Smooth muscle cell (in vitro differentiated cells): ENCODE data around the gene TAF11L11. TPM values are rescaled to one million over a fixed set of nuclear protein-coding genes. Genes with fewer than 3 reads are reported as not detected.
"Not testable (repeated sequence)": the region's sequence is repeated elsewhere in the genome, so short reads cannot be mapped to it uniquely, and the experiment has no call there.

Source experiments
- DNase-seq: peaks from one replicate; lab custom pipeline; 2025; ENCODE audit not compliant: unreplicated experiment; lab: John Stamatoyannopoulos, UW
- H2AFZ ChIP-seq: fragments of 200-600 bp; sonication (generic); 2 replicates; pipeline ENCODE4 v1.6.0; 2016; ENCODE audit warnings: antibody characterized with exemption, low read depth, mild to moderate bottlenecking
- H3F3A ChIP-seq: fragments of 200-600 bp; sonication (generic); 2 replicates; pipeline ENCODE4 v1.6.0; 2017; ENCODE audit warnings: antibody characterized with exemption, low read depth
- H3K27ac ChIP-seq: fragments of 200-600 bp; sonication (generic); 2 replicates; pipeline ENCODE4 v1.5.1; 2016; ENCODE audit warnings: low read depth, mild to moderate bottlenecking
- H3K27me3 ChIP-seq: fragments of 200-600 bp; sonication (generic); 2 replicates; pipeline ENCODE4 v1.6.1; 2016; ENCODE audit warnings: low read depth, mild to moderate bottlenecking
- H3K36me3 ChIP-seq: fragments of 200-600 bp; sonication (generic); 2 replicates; pipeline ENCODE4 v1.5.1; 2016; ENCODE audit warnings: low read depth
- H3K4me1 ChIP-seq: fragments of 200-600 bp; sonication (generic); 2 replicates; pipeline ENCODE4 v1.5.1; 2016; ENCODE audit warnings: low read depth
- H3K4me2 ChIP-seq: fragments of 200-600 bp; sonication (generic); 2 replicates; pipeline ENCODE4 v1.6.0; 2016; ENCODE audit warnings: mild to moderate bottlenecking
- H3K4me3 ChIP-seq: fragments of 200-600 bp; sonication (generic); 2 replicates; pipeline ENCODE4 v1.5.1; 2016; ENCODE audit warnings: mild to moderate bottlenecking
- H3K79me2 ChIP-seq: fragments of 200-600 bp; sonication (generic); 2 replicates; pipeline ENCODE4 v1.6.0; 2016; ENCODE audit warnings: low read depth, mild to moderate bottlenecking
- H3K9ac ChIP-seq: fragments of 200-600 bp; sonication (generic); 2 replicates; pipeline ENCODE4 v1.6.0; 2016; ENCODE audit warnings: low read depth
- H3K9me3 ChIP-seq: fragments of 200-600 bp; sonication (generic); replicated peaks from 2 replicates; pipeline ENCODE4 v1.5.1; 2016; ENCODE audit warnings: low read depth
- H4K20me1 ChIP-seq: fragments of 200-600 bp; sonication (generic); 2 replicates; pipeline ENCODE4 v1.6.0; 2016; ENCODE audit warnings: low read depth
- CTCF ChIP-seq: fragments of 200-600 bp; sonication (generic); IDR thresholded peaks from 2 replicates; pipeline ENCODE4 v1.5.1; 2017; ENCODE audit warnings: borderline replicate concordance, mild to moderate bottlenecking, antibody characterized with exemption; ENCODE audit not compliant: insufficient read depth, poor library complexity, severe bottlenecking
- WGBS: methylation state at CpG from one replicate; pipeline ENCODE4 v1.1.7; 2016; ENCODE audit warnings: low lambda C conversion rate; 5-methylcytosine and 5-hydroxymethylcytosine counted together
- polyA plus RNA-seq: library from polyadenylated mRNA; unstranded; fragments of >200 nt; fragmentation: Nextera tagmentation; extraction: Ambion mirVana; gene quantifications from 2 replicates; pipeline ENCODE4 v1.2.1, GENCODE V29; 2016
- total RNA-seq: library from RNA; depleted of rRNA; stranded (reverse); fragments of >200 nt; gene quantifications from 2 replicates; pipeline ENCODE4 v1.2.3, GENCODE V29; 2014

Gene TAF11L11
- total RNA-seq, result not detected in 2 replicates
- 0.53 TPM in 1 of 2 replicates, not detected in the other for polyA plus RNA-seq

DNA sequence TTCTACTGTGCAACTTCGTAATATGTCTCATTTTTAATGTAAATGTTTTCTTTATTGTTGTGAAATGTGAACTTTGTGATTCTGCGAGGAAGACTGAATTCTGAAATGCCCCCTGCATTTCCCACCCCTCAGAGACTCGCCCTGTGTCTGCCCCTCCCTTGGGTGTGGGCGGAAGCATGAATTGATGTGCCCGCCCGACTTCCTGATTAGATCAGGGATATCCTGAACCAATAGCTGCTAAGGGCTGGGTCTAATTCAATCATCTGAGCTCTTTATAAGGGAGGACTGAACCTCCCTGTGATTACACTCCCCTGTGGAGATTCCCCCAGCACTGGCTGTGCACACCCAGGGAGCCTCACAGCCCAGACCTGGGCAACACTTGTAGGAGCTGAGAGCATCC lies at the start of gene TAF11L11:
TAF11L11 (plus strand) TSS at position 304 of the 400 bp plus-strand sequence.
- not testable (repeated sequence) for H3K4me3 ChIP-seq, H2AFZ ChIP-seq, DNase-seq, H4K20me1 ChIP-seq, H3K36me3 ChIP-seq, H3F3A ChIP-seq, H3K9me3 ChIP-seq, H3K79me2 ChIP-seq, H3K4me2 ChIP-seq, H3K27ac ChIP-seq, H3K27me3 ChIP-seq, H3K4me1 ChIP-seq, H3K9ac ChIP-seq
- 93% methylated on average over 6 of the region's 6 CpGs for WGBS

GRCh38 chr5:17585658-17586057 lies 18.3 kb upstream of the TAF11L11 start, which contains the start of gene TAF11L7:
Gene TAF11L7 (minus strand): TSS chr5:17585758.
- not testable (repeated sequence) for H3K36me3 ChIP-seq, H3K27ac ChIP-seq, H2AFZ ChIP-seq, H3K4me2 ChIP-seq, H3K9me3 ChIP-seq, H3K27me3 ChIP-seq, H3K4me3 ChIP-seq, H3K79me2 ChIP-seq, H3K4me1 ChIP-seq, H4K20me1 ChIP-seq, H3F3A ChIP-seq, DNase-seq, H3K9ac ChIP-seq
- no CpG with 5 or more reads among the region's 16 CpGs for WGBS

- DNase-seq, H3K9ac ChIP-seq: not testable (repeated sequence)
Observed at GRCh38 chr5:17590860-17591259, 13.1 kb upstream of the TAF11L11 start, which contains the start of gene TAF11L8. Gene TAF11L8 (minus strand): TSS chr5:17590960.

DNA sequence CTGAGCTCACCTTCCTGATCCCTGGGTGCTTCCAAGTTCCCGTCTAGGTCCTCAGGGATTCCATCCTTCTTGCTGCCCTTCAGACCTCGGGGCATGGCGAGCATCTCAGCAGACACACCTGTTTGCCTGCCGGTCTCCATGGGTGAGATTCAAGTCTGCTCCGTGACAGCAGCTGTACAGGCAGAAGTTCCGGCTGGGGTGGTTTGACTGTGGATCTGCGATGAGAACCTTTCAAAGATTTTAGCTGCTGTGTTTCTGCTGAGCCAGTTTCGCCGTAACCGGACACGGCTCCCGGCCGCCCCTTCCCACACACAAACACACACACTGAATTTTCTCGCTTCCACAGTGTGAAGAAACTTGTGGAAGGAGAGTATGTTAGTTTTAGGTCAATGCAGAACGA lies 9.7 kb upstream of the TAF11L11 start, which contains the start of gene TAF11L9:
TAF11L9 (minus strand) TSS at position 140 of the 400 bp plus-strand sequence.
- not testable (repeated sequence) for DNase-seq

More at GRCh38 chr5:17590860-17591259, 13.1 kb upstream of the TAF11L11 start, which contains the start of gene TAF11L8:
- not testable (repeated sequence) for H3K36me3 ChIP-seq, H3K27me3 ChIP-seq, H3K27ac ChIP-seq, H4K20me1 ChIP-seq, H3F3A ChIP-seq, H3K4me1 ChIP-seq, H3K4me3 ChIP-seq, H3K9me3 ChIP-seq, H3K4me2 ChIP-seq, H2AFZ ChIP-seq, H3K79me2 ChIP-seq
- no CpG with 5 or more reads among the region's 16 CpGs for WGBS

GRCh38 chr5:17597728-17598127 lies 6.3 kb upstream of the TAF11L11 start, which contains the start of gene TAF11L10:
Gene TAF11L10 (minus strand): TSS chr5:17597828.
- H3K9ac ChIP-seq, result not testable (repeated sequence)

More for the DNA sequence above, 9.7 kb upstream of the TAF11L11 start, which contains the start of gene TAF11L9:
- not testable (repeated sequence) for H3K4me3 ChIP-seq, H3K79me2 ChIP-seq, H3K4me2 ChIP-seq, H4K20me1 ChIP-seq, H3K36me3 ChIP-seq, H3K9ac ChIP-seq, H2AFZ ChIP-seq, H3K27ac ChIP-seq, H3K9me3 ChIP-seq, H3K4me1 ChIP-seq, H3K27me3 ChIP-seq, H3F3A ChIP-seq
- WGBS, result 98% methylated on average over 13 of the region's 15 CpGs

DNA sequence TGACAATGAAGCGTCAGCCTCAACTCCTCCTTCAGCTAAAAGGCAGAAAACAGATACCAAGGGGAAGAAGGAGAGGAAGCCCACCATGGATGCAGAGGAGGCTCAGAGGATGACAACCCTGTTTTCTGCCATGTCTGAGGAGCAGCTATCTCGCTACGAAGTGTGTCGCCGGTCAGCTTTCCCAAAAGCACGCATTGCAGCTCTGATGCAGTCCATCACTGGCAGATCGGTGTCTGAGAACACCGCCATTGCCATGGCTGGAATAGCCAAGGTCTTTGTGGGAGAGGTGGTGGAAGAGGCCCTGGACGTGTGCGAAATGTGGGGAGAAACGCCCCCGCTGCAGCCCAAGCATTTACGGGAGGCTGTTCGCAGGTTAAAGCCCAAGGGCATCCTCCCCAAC lies 968 bp downstream of the TAF11L11 start:
- H3K4me2 ChIP-seq, result no peak overlapping the region
- H3K79me2 ChIP-seq, result no peaks in the 10 kb centered on the region
- WGBS, result 95% methylated on average over 14 of the region's 14 CpGs
- no peaks in the 10 kb centered on the region for H3F3A ChIP-seq
- H2AFZ ChIP-seq, result no peak overlapping the region
- no peaks in the 10 kb centered on the region for H3K36me3 ChIP-seq
- no peaks in the 10 kb centered on the region for H3K9me3 ChIP-seq
- no peak overlapping the region for H3K4me3 ChIP-seq
- no peaks in the 10 kb centered on the region for H3K4me1 ChIP-seq
- TF ChIP-seq CTCF, result no peak
- no peak for DNase-seq
- no peaks in the 10 kb centered on the region for H4K20me1 ChIP-seq
- H3K9ac ChIP-seq, result no peak overlapping the region
- no peak overlapping the region for H3K27ac ChIP-seq
- no peaks in the 10 kb centered on the region for H3K27me3 ChIP-seq

More at GRCh38 chr5:17597728-17598127, 6.3 kb upstream of the TAF11L11 start, which contains the start of gene TAF11L10:
- H3K36me3 ChIP-seq, DNase-seq, H3K4me2 ChIP-seq, H3K27ac ChIP-seq, H3K4me3 ChIP-seq, H3K4me1 ChIP-seq, H3K27me3 ChIP-seq, H3K9me3 ChIP-seq, H4K20me1 ChIP-seq, H2AFZ ChIP-seq, H3K79me2 ChIP-seq, H3F3A ChIP-seq: not testable (repeated sequence)
- no CpG with 5 or more reads among the region's 15 CpGs for WGBS

- DNase-seq, H3K9me3 ChIP-seq, H3K27ac ChIP-seq, H3K79me2 ChIP-seq, H3K4me2 ChIP-seq, H3F3A ChIP-seq, H3K27me3 ChIP-seq, H4K20me1 ChIP-seq, H2AFZ ChIP-seq, H3K4me1 ChIP-seq, H3K4me3 ChIP-seq, H3K36me3 ChIP-seq, H3K9ac ChIP-seq: not testable (repeated sequence)
- WGBS, result 80% methylated on average over 4 of the region's 4 CpGs
Observed at GRCh38 chr5:17607461-17607860, 3.5 kb downstream of the TAF11L11 start.

DNA sequence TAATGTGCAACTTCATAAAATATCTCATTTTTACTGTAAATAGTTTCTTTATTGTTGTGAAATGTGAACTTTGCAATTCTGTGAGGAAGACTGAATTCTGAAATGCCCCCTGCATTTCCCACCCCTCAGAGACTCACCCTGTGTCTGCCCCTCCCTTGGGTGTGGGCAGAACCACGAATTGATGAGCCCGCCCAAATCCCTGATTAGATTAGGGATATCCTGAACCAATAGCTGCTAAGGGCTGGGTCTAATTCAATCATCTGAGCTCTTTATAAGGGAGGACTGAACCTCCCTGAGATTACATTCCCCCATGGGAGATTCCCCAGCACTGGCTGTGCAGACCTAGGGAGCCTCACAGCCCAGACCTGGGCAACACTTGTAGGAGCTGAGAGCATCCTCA lies 6.1 kb downstream of the TAF11L11 start, which contains the start of gene TAF11L12:
TAF11L12 (plus strand) TSS at position 301 of the 400 bp plus-strand sequence.
- not testable (repeated sequence) for H4K20me1 ChIP-seq

More for the DNA sequence above, 6.1 kb downstream of the TAF11L11 start, which contains the start of gene TAF11L12:
- H2AFZ ChIP-seq, H3K36me3 ChIP-seq, H3K79me2 ChIP-seq, H3K9ac ChIP-seq, H3K4me1 ChIP-seq, H3K27ac ChIP-seq, H3K4me3 ChIP-seq, H3K27me3 ChIP-seq, H3K4me2 ChIP-seq, DNase-seq, H3F3A ChIP-seq, H3K9me3 ChIP-seq: not testable (repeated sequence)
- 75% methylated on average over 2 of the region's 2 CpGs for WGBS
